Activated CD4-positive, alpha-beta T cell treated with anti-CD3 and anti-CD28 coated beads, Interleukin-2, amount 50 U/mL, for 1 hour (primary cell): ENCODE measurements around the gene ETV6.

ENCODE experiments used
- DNase-seq: peaks from one replicate; pipeline ENCODE4 v3.0.0-alpha.2; 2020

ETV6 gene

DNA sequence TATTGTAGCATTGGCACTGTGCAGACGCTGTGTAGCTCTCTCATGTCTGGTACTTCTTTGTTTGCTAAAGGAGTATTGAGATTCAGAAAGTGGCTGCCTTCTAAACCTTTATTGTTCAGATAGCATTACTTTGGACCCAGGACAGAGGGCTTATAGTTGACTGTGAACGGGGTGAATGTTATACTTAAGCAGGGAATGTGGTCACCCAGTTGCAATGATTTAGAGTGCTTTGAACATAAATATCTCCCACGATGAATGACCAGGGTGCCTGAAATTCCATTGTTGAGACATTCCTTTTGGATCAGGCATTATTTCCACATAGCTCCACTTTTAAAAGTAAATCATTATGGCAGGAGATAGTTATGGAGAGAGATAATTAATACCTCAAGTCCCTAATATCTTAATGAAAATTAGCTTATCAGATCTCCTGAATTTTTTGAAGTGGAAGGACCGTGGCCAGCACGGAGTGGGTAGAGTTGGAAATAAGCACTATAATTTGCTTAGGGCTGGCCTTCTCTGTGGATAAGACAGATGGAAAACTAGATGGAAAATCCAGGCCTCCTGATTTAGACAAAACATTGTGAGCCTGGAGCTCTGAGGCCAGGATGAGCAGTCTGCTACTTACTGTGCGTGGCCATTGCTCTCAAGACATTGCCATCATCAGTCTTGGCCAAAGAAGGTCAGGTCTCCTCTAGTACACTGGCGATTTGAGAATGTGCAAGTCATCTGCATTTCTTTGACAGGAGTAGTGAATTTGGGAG, 114.5 kb downstream of the ETV6 start:
- no peak for DNase-seq

GRCh38 chr12:11764837-11765236, 115.4 kb downstream of the ETV6 start:
- no peak for DNase-seq

- DNase-seq, result no peak
Measured at GRCh38 chr12:11765421-11765816, 115.9 kb downstream of the ETV6 start.

GRCh38 chr12:11765817-11766794, 116.6 kb downstream of the ETV6 start:
- peak; percentile 25 for DNase-seq

- no peak for DNase-seq
Measured at GRCh38 chr12:11767029-11767724, 117.7 kb downstream of the ETV6 start.

GRCh38 chr12:11767798-11768197, 118.3 kb downstream of the ETV6 start:
- DNase-seq, result no peak

DNA sequence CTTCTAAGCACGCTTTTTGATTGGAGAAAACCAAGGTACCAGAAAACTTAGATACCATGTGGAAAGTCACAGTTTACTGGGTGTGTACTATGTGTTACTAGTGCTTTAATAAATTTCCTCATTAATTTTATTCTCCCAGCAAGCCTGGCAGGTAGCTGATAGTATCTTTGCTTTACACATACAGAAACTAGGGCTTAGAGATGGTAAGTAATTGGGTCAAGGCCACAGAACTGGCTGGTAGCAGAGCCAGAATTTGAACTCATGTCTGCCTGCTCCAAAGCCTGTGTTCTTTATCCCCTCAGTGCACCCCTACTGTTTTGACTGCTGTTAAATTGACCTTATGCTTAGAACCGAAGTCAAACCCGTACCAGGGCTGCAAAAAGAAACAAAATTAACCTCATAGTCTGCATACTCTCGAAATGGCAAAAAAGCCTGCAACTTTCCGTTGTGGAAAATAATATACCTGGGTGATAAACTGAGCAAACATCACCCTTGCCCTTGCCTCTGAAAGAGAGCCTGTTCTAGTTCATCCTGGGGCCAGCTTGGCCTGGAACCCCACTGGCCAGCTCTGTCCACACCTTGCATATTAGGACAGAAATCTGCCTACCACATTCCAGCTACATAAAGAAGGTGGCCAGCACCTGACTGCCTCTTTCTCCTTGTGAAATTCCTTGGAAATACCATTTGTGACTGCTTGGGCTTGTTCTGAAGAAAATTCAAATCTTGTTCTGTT, 118.9 kb downstream of the ETV6 start:
- DNase-seq, result no peak

DNA sequence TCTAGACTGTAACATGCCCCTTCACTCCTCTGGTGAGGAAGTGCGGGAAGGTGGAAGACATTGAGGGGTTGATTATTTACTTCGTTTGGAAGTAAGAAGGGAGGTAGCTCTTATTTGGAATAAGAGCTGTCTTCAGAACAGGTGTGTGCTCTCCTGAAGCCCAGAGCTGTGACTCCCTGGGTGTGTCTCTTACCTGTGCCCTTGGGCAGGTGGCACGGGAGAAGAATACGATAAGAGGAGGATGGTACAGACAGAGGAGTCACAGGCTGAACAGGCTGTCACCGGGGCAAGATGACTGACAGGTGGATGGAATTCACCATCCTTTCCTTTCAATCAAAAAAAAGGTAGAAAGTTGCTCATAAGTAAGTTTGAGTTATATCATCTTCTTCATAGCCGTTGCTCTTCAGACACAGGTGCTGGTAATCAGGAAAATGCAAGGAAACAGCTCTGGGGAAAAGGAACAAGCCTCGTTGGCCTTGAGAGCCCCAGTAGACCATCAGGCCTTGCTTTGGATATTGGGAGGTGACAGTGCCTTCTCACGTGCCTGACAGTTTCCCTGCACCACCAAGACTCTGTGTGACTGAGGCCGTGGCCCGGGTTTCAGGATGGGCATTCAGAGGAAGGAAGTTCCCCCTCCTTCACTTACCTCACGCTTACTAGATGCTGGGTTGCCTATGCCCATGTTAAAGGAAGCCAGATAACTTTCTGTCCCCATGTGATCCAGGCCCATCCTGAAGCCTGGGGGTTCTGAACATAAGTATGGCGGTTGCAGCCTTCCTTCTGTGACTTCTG, 120.4 kb downstream of the ETV6 start:
- DNase-seq, result no peak

DNA sequence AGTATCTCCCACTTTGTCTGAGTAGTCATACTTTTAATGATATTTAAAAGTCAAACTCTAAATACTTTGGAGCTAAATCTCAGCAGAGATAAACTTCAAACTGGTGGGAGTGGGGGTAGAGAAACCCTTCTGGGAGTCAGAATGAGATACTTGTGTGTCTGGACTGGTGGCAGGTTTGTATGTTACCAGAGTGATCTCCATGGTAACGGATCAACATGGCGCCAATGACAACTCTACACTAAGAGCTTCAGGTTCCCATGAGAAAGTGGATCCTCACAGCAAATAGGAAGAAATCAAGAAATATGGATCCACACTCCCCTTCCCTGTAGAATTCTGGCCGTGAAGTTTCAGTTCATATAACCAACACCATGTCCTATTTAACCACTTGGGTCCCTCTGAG, 121.9 kb downstream of the ETV6 start:
- no peak for DNase-seq

- DNase-seq, result no peak
Measured at GRCh38 chr12:11771895-11772502, 122.5 kb downstream of the ETV6 start.

DNA sequence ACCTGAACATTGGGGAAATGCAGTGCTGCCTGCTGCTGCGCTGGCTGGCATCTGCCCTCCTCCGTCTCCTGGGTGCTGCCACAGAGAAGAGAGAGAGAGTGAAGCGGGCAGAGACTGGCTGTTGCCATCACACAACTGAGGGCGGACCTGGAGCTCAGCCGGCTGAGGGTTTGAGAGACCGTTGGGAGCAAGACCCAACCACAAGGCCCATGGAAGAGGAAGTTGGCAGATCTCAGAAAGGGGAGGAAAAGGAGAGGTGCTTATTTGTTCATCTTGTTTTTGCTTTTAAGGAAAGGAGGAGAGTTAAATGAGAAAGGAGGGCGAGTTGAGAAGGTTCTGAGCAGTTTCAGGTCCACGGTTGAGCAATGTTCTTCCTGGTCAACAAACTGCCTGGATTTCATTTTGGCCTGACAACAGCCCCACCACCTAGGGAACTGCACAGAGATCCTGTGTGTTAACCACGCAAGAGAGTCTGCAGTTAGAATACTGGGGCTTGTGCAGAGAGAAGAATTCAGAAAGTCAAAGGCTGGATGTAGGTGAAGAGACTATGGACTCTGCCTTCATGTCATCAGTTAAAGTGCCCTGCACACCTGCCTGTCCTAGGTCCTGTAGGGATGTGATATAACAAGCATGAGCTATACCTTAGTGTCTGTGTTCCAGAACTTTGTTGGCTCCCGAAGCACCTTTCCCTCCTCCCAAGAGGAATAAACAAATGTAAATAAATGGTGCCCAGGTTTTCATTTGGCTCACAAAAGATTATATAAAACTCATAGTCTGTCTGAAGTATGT, 124.6 kb downstream of the ETV6 start:
- DNase-seq, result no peak

GRCh38 chr12:11774821-11775220, 125.3 kb downstream of the ETV6 start:
- DNase-seq, result no peak

GRCh38 chr12:11776316-11776715, 126.8 kb downstream of the ETV6 start:
- no peak for DNase-seq

DNA sequence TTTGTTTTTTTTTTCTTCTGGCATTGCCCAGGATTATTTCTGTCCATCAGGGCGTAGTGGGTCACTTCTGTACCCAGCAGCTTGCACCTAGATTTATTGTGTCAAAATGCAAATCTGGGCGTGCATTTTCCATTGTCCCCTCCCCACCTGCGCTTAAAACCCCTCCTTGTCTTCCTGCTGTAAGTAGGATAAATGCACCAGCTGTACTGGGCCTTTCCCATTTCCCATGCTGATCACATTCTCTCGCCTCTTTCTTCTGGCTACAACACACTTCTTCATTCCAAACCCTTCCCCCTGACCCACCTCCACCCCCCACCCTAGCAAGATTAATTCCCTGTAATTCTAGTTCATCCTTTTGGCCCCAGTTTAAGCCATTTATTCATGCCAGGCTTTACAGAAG, 128.0 kb downstream of the ETV6 start:
- DNase-seq, result no peak

GRCh38 chr12:11777962-11778361, 128.5 kb downstream of the ETV6 start:
- no peak for DNase-seq

GRCh38 chr12:11778713-11779685, 129.5 kb downstream of the ETV6 start:
- DNase-seq, result no peak

GRCh38 chr12:11780521-11781101, 131.1 kb downstream of the ETV6 start:
- no peak for DNase-seq

GRCh38 chr12:11782914-11783420, 133.5 kb downstream of the ETV6 start:
- no peak for DNase-seq

DNA sequence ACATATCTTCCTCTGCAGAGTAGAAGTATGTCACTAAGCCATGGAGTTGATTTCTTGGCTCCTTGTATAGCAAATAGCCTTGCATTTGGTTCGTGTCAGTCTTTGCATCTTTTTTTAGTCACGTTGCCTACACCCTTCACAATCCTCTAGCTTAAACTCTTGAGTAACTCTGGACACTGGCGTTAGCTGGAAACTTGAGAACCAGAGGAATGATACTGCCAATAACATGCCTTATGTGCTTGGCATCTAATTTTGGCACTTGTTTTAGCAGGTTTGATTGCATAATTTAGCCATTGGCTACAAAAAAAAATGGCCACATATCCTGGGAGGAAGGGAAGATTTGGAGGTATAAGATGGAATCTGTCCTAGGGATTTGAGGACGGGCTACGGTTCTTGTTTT, 136.2 kb downstream of the ETV6 start:
- DNase-seq, result no peak
